ENCODE measurements around the gene CHST4.

GRCh38 chr16:71482569-71482968 is 43.7 kb upstream of the CHST4 start:
- TF ChIP-seq CTCF (IDR thresholded peaks at IDR 0.05) (no peak), POLR2A (IDR thresholded peaks at IDR 0.05) (no peak), POLR2AphosphoS5 (IDR thresholded peaks at IDR 0.05) (no peak), EP300 (IDR thresholded peaks at IDR 0.05) (no peak)

Measured in gastroesophageal sphincter (tissue), 3 donors.